ENCODE data around the gene C2CD4D.
"Not testable (repeated sequence)": the region's sequence is repeated elsewhere in the genome, so short reads cannot be mapped to it uniquely, and the experiment has no call there.

The C2CD4D gene

DNA sequence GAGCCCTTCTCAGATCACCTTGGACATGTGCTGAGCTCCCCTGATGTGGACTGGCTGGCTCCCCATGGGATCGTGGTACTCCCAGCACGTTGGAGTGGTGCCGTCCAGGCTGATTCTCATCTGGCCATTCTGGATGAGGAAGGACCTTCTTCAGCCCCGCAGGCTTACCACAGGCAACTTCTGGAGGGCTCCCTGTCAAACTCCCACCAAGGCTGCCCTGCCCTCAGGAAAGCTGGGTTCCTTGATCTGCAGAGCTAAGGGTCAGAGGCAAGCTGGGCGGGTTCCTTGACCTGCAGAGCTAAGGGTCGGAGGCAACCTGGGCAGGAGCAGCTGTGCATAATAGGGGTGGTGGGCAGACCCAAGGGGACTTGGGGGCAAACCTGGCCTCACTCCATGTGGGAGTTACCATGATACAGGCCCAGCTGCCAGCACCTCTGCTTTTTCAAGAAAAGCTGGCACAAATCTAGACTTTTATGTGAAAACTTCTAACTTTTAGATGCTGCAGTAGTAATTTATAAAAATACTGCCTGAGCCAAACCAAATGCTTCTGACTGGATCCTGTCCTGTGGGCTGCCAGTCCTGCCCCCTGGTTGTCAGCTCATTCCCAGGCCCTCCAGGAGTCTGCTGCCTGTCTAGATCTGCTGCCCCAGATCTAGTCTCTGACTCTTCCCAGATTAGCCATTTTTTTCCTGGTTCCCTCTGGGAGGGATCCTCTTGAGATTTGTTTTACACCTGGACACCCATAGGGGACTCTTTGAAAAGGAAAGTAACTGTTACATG, 19.5 kb upstream of the C2CD4D start:
- ChIA-PET CTCF (interaction anchor here (1.2 to 1.9 kb wide), 8 partner anchors 11 to 143 kb away, joined by 3 to 6 read pairs (median 4); partner anchors contain the start of genes C2CD4D and THEM4), POLR2A (no interaction called here)
- TF ChIP-seq CTCF (IDR thresholded peaks at IDR 0.05; ENCODE audit: control extremely low read depth, extremely low read depth, low read depth, missing control alignments) = no peak
- no peak for DNase-seq (ENCODE audit: extremely low spot score)

DNA sequence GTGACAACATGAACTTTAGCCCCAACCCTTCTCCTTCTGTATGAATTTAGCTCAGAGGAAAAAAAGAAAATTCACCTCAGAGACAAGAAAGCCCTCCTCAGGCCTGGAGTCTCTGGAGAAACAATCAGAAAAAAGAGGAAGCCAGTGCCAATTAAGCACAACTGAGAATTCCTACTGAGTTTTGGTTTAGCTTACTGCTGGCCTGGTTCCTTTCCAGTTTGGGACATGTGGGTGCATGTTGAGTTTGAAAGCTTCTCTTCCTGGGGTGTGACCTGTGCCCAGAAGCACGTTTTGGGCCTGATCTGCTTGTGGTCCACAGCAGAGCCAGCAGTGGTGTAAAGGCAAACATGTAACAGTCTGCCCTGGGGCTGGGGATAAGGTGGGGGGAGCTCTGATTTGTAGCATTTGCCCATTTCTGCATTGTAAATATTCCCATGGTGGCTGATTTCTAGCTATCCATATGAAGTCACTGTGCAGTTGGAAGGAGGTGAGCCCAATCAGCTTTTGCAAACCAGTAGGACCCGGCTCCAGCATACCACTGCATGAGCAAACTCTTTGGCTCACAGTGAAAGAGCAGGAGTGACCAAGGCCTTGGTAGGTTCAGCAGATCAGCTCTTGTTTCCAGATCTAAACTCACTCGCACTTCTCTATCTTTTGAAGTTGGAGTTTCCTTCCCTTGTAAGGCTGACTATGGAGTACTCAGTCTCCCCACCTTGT, 18.6 kb upstream of the C2CD4D start:
- TF ChIP-seq CTCF (IDR thresholded peaks at IDR 0.05; ENCODE audit: control extremely low read depth, extremely low read depth, low read depth, missing control alignments) = no peak
- CTCF ChIA-PET = interaction anchor here (0.9 to 1.9 kb wide), 9 partner anchors 9 to 143 kb away, joined by 3 to 6 read pairs (median 3); partner anchors contain the start of gene C2CD4D
- POLR2A ChIA-PET = no interaction called here
- DNase-seq (ENCODE audit: extremely low spot score) = no peak

DNA sequence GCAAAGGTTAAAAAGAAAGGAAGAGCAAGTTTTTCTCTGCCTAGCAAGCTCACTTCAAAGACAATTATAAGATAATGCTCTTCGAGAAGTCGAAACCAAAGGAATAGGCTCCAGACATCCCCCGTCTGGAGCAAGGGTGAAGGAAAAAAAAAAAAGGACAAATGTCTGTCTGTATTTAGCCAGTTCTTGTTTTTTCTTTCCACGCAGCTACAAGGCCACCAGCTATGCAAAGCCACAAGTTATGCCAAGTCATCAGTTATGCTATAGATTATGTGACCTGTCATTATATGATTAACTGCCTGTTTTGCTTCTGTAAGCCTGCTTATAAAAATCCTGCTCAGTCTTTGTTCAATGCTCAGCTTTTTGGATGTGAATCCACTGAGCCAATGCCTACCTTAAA, 16.3 kb upstream of the C2CD4D start:
- no peak for TF ChIP-seq CTCF (IDR thresholded peaks at IDR 0.05; ENCODE audit: control extremely low read depth, extremely low read depth, low read depth, missing control alignments)
- ChIA-PET CTCF (interaction anchor here (0.9 to 1.1 kb wide), 2 partner anchors 9 to 53 kb away, joined by 3 read pairs; partner anchors contain the start of gene THEM4), POLR2A (no interaction called here)
- DNase-seq (ENCODE audit: extremely low spot score) = no peak

GRCh38 chr1:151855516-151855915, 15.9 kb upstream of the C2CD4D start:
- DNase-seq (ENCODE audit: extremely low spot score); POLR2A ChIA-PET: not testable (repeated sequence)
- CTCF ChIA-PET = interaction anchor here (1.1 kb wide), 1 partner anchor 54 kb away, joined by 3 read pairs; the partner anchor contains the start of gene THEM4

DNA sequence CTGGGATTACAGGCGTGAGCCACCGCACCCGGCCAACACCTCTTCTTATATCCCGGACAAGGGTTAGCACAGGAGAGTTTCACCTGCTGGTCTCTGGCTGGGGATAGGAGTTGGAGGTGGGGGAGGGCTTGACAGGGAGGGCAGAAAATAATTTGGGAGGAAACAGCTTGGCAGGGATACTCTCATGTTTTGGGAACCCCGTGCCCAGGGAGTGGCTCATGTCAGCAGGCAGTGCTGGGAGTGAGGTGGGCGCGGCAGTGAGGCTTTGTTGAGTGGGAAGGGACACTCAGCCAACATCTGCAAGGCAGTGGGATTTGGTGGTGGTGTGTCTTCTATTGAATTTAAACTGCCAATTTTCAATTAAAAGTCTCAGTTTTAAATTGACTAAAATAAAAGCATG, 15.0 kb upstream of the C2CD4D start:
- POLR2A ChIA-PET = no interaction called here
- no peak for TF ChIP-seq CTCF (IDR thresholded peaks at IDR 0.05; ENCODE audit: control extremely low read depth, extremely low read depth, low read depth, missing control alignments)
- CTCF ChIA-PET = no interaction called here
- DNase-seq (ENCODE audit: extremely low spot score) = no peak

GRCh38 chr1:151853411-151853943, 13.9 kb upstream of the C2CD4D start, which contains the start of gene THEM5:
Gene THEM5 (minus strand): TSS chr1:151853712. CDS start chr1:151853565, 147 bp downstream.
- POLR2A ChIA-PET = no interaction called here
- CTCF ChIA-PET = interaction anchor here (1.0 to 2.2 kb wide), 2 partner anchors 9 to 318 kb away, joined by 4 to 6 read pairs; no protein-coding TSS in a partner anchor
- DNase-seq (ENCODE audit: extremely low spot score) = no peak
- no peak for TF ChIP-seq CTCF (IDR thresholded peaks at IDR 0.05; ENCODE audit: control extremely low read depth, extremely low read depth, low read depth, missing control alignments)

All from GM10248 (cell line).